GM13976 (cell line): ENCODE measurements around the gene CUL7.

Experiments used
- DNase-seq: peaks from one replicate; pipeline ENCODE4 v3.0.0; 2012; ENCODE audit warnings: low spot score
- in situ Hi-C: fragments of 300-500 bp; cut with MboI; formaldehyde crosslinking; loops from one replicate; pipeline ENCODE4 v1.12.0; 2022; ENCODE audit warnings: low sequenced_read_pairs, mixed read lengths, inconsistent platforms; ENCODE audit not compliant: unreplicated experiment
- TF ChIP-seq, protein P1 (sequence below): IDR thresholded peaks from 2 replicates; pipeline ENCODE4 v1.5.1; 2012; ENCODE audit warnings: borderline replicate concordance, mild to moderate bottlenecking; ENCODE audit not compliant: insufficient read depth; ENCODE audit errors: extremely low read depth, missing control alignments, control extremely low read depth

Gene CUL7

DNA sequence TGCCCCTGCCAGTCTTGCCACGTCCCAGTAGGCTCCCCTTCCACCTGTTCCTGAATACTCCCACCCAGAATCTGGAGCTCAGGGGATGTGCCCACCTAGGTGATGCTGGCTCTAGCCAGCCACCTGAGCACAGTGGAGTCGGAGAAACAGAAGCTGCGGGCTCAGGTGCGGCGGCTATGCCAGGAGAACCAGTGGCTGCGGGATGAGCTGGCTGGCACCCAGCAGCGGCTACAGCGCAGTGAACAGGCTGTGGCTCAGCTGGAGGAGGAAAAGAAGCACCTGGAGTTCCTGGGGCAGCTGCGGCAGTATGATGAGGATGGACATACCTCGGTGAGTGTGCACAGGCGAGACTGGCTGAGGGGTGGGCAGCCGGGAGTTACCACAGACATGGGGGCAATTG is 9.2 kb upstream of the CUL7 start:
- TF ChIP-seq, protein P1, sequence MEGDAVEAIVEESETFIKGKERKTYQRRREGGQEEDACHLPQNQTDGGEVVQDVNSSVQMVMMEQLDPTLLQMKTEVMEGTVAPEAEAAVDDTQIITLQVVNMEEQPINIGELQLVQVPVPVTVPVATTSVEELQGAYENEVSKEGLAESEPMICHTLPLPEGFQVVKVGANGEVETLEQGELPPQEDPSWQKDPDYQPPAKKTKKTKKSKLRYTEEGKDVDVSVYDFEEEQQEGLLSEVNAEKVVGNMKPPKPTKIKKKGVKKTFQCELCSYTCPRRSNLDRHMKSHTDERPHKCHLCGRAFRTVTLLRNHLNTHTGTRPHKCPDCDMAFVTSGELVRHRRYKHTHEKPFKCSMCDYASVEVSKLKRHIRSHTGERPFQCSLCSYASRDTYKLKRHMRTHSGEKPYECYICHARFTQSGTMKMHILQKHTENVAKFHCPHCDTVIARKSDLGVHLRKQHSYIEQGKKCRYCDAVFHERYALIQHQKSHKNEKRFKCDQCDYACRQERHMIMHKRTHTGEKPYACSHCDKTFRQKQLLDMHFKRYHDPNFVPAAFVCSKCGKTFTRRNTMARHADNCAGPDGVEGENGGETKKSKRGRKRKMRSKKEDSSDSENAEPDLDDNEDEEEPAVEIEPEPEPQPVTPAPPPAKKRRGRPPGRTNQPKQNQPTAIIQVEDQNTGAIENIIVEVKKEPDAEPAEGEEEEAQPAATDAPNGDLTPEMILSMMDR: no peak
- in situ Hi-C loops: no loop called here
- DNase-seq: no peak

DNA sequence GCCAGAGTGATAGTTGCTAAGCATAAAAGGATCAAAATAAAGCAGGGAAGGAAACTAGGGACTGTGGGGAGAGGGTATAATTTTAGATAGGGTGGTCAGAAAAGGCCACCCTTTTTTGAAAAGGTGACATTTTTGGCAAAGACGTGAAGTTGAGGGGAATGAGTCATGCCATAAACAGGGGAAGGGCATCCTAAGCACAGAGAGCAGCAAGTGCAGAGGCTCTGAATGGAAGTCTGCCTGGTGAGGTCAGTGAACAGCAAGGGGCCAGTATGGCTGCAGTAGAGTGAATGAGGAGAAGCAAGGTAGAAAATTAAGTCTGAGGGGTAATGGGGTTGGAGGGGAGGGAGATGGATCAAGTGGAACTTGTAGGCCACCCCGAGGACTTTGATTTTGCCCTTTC is 8.2 kb upstream of the CUL7 start:
- in situ Hi-C loops: no loop called here
- no peak for DNase-seq
- TF ChIP-seq, protein P1: no peak

DNA sequence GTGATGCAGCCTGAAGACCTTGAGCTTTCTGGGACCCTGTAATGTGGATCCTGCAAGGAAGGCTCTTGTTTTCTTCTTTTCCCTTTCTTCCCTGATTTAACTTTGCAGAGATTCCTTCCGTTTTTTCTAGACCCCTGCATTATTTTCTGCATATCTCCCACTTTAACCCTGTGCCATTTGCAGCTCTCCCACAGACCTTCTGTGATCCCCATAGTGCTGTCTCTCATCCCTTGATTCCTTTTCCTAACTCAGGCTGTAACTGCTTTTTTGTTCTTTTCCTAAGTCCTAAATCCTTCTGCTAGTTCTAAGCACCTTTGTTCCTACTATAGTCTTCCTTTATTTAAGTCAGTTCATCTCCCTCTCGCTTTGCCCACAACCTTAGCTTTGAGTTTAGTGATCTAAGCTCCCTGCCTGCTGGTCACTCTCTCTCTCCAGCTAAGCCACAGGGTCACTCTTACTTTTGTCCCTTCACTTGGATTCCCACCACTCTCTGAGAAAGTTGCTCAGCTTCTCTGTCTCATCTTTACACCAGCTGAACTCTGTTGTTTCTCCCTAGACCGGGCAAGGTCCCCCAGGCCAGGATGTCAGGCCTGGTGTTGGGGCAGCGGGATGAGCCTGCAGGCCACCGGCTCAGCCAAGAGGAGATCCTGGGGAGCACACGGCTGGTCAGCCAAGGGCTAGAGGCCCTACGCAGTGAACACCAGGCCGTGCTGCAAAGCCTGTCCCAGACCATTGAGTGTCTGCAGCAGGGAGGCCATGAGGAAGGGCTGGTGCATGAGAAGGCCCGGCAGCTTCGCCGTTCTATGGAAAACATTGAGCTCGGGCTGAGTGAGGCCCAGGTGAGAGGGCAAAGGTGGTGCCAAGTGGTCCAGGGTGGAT is 7.3 kb upstream of the CUL7 start:
- TF ChIP-seq, protein P1: no peak
- DNase-seq: no peak
- in situ Hi-C loops: no loop called here

DNA sequence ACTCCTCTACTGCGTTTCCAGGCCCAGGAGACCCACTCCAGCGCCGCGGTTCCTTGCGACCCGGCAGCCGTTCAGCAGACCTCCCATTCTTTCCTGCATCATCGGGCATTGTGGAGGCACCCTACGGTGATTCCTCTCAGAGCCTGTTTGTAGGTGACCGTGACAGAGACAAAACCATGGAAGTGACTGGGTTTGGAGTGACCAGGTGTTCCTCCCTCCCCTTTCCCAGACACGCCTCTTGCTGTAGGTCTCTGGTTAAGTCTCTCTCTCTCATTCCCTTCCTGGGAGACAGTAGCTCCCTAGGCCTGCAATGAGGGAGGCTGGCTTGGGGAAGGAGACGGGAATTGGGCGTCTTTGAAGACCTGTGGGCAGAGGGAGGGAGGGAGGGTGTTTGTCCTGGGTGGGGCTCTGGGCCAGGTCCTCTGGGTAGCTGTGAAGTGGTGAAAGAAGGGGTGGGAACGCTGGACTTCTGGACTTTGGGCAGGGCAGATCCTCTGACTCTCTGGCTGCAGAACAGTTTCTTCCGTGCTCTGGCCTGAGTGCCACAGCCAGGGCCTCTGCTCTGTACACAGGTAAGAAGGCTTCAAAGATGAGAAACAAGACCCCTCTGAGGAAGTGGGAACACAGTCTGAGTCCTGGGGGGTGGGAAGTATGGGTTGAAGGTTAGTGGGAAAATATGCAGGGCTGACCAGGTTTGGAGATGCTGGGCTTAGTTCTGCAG is 6.5 kb upstream of the CUL7 start:
- TF ChIP-seq, protein P1: no peak
- in situ Hi-C loops: no loop called here
- DNase-seq: no peak

DNA sequence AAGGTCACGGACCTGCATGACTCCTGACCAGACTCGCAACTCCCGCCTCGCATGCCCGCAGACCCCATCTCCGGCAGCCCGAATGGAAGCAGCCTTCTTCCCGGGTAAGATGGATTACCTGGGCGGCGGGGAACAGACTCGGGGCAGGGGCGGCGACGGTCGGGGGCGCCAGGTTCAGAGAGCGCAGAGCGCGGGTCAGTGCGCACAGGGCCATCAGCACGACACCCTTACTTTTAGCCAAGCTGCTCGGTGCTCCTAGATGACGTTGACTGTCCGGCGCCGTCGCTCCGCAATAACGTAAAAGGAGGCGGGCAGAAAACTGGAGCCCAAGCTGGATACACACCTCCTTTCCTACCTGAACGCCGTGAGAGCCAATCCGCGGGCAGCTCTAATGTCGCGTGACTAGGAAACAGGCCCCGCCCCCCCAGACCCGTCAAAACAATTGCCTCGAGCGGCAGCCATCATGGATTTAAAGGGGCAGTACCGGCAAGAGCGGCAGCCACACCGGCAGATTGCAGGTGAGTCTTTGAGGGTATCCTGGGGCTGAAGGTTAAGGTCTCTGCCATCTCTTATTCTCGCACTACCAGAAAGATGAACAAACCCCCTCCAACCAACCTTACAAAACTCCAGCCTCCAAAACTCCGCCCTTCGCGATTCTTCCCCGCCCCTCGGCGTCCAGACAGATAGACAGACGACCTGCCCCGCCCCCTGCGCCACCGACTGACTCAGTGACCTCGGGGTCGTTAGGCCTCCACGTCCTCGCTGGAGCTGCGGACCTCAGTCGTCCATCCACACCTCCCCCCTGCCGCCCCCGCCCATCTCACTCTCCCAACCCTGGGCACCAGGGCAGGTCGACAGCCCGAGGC is 5.8 kb upstream of the CUL7 start, which contains the start of the genes KLC4 and MRPL2:
TSS of gene KLC4 (plus strand) at position 464 of the 866 bp plus-strand sequence. CDS start 1,705 bp downstream, outside the sequence.
TSS of gene MRPL2 (minus strand) at position 267 of the 866 bp plus-strand sequence. CDS start at position 214, 53 bp downstream.
- in situ Hi-C loops: no loop called here
- DNase-seq: peak; percentile 100
- TF ChIP-seq, protein P1: no peak

DNA sequence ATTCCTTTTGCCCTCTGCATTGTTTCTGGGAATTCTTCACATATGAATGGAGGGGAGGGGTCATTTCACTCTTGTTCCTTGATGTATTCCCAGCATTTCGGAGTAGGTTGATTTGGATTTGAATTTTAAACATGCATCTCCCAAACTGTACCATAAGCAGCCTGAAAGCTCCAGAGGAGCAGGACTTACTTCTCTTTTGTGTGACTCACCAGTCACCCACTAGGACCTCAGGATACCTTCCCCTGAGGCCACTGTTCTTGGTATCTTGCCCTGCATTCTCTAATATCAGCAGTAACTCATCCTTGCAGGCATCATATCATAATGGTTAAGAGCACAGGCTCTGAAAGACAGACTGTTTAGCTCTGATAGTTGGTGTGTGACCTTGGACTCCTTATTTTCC is 4.9 kb upstream of the CUL7 start:
- in situ Hi-C loops: no loop called here
- DNase-seq: no peak
- TF ChIP-seq, protein P1: no peak
